Lung (tissue), 12 donors: Measurements from ENCODE around the gene SLC25A23. TPM values are rescaled to one million over a fixed set of nuclear protein-coding genes. Genes with fewer than 3 reads are reported as not detected.

Experiments used
- ATAC-seq: fragments of 200-7000 bp; cut with Tn5 transposase; one replicate; pipeline ENCODE4 v1.9.1; 2020; ENCODE audit warnings: moderate number of reproducible peaks; ENCODE audit not compliant: insufficient read depth, low FRiP score
- DNase-seq, 3 donors: peaks; one replicate each; pipeline ENCODE4 v3.0.0-alpha.2; 2013 to 2017
- H3K27ac ChIP-seq, 2 donors: one replicate each; pipeline ENCODE4 v1.5.1; 2013; ENCODE audit warnings: mild to moderate bottlenecking in 2 of 2, moderate library complexity in 2 of 2, control low read depth in 1 of 2, inconsistent platforms in 1 of 2, low read depth in 1 of 2, low read length in 1 of 2
- H3K27me3 ChIP-seq, 3 donors: one replicate each; pipeline ENCODE4 v1.5.1; 2013; ENCODE audit warnings: low read length in 2 of 3; ENCODE audit not compliant: control insufficient read depth in 3 of 3, insufficient read depth in 3 of 3
- H3K36me3 ChIP-seq, 4 donors: one replicate each; pipeline ENCODE4 v1.5.1; 2013; ENCODE audit warnings: low read length in 4 of 4, mild to moderate bottlenecking in 1 of 4, moderate library complexity in 1 of 4; ENCODE audit not compliant: control insufficient read depth in 4 of 4, insufficient read depth in 4 of 4
- H3K4me1 ChIP-seq, 5 donors: one replicate each; pipeline ENCODE4 v1.5.1; 2013; ENCODE audit warnings: low read length in 5 of 5, mild to moderate bottlenecking in 2 of 5, moderate library complexity in 1 of 5; ENCODE audit not compliant: control insufficient read depth in 5 of 5, insufficient read depth in 5 of 5
- H3K4me3 ChIP-seq: one replicate; pipeline ENCODE4 v1.5.1; 2013; ENCODE audit warnings: mild to moderate bottlenecking, control low read depth, moderate library complexity
- H3K9ac ChIP-seq, 2 donors: one replicate each; pipeline ENCODE4 v1.5.1; 2013; ENCODE audit warnings: low read length in 2 of 2, control low read depth in 1 of 2; ENCODE audit not compliant: insufficient read depth in 1 of 2
- H3K9me3 ChIP-seq, 4 donors: one replicate each; pipeline ENCODE4 v1.5.1; 2013; ENCODE audit warnings: low read length in 3 of 4, mild to moderate bottlenecking in 1 of 4, moderate library complexity in 1 of 4; ENCODE audit not compliant: control insufficient read depth in 4 of 4, insufficient read depth in 3 of 4
- WGBS, 2 donors: extraction: QIAGEN DNeasy Blood & Tissue Kit; methylation state at CpG; one replicate each; pipeline ENCODE4 v1.1.7; 2013; 5-methylcytosine and 5-hydroxymethylcytosine counted together
- polyA plus RNA-seq, 2 donors: library from polyadenylated mRNA; stranded (reverse); fragments of 200-250 nt; gene quantifications; one replicate each; pipeline ENCODE4 v1.2.1, GENCODE V29; 2013
- total RNA-seq, 2 donors: library from RNA; depleted of rRNA in 1 of 2; stranded (reverse); fragments of >200 nt in 1 of 2; gene quantifications; one replicate each; pipeline ENCODE4 v1.2.1, GENCODE V29; 2014 to 2021
- TF ChIP-seq, protein P1 (sequence below): IDR thresholded peaks from 2 replicates; pipeline ENCODE4 v1.5.1; 2012; ENCODE audit warnings: mild to moderate bottlenecking; ENCODE audit errors: control extremely low read depth, extremely low read depth
- donor health status: control.
- donor health status: control.
- donor health status: Bipolar disorder and iron deficiency.
- donor health status: healthy.
- donor health status: DM: yes; HTN: yes; CAD: no.

Gene SLC25A23
- total and polyA plus RNA-seq, 4 donors = 15.7 to 49.5 (median 44.5) TPM

DNA sequence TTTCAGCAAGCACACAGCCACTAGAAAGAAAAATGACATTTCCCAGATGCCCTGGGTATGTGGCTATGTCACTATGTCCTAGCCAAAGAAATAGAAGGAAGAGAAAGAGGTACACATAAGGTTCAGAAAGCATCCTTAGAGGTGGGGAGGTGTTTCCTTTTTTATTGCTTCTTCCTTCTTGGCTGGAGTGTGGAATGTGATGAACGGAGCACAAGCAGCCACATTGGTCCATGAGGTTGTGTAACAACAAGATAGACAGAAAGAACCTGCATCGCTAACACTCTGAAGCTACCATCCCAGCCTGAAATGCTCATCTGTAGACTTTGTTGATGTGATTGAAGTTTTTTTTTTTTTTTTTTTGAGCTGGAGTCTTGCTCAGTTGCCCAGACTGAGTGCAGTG is 6.7 kb downstream of the SLC25A23 start:
- peaks cover 0 to 10% (median 4%) of the 10 kb centered on the region in 4 donors for H3K9me3 ChIP-seq
- no peak overlapping the region for H3K4me3 ChIP-seq
- DNase-seq (no peak), ATAC-seq (no peak)
- TF ChIP-seq, protein P1, sequence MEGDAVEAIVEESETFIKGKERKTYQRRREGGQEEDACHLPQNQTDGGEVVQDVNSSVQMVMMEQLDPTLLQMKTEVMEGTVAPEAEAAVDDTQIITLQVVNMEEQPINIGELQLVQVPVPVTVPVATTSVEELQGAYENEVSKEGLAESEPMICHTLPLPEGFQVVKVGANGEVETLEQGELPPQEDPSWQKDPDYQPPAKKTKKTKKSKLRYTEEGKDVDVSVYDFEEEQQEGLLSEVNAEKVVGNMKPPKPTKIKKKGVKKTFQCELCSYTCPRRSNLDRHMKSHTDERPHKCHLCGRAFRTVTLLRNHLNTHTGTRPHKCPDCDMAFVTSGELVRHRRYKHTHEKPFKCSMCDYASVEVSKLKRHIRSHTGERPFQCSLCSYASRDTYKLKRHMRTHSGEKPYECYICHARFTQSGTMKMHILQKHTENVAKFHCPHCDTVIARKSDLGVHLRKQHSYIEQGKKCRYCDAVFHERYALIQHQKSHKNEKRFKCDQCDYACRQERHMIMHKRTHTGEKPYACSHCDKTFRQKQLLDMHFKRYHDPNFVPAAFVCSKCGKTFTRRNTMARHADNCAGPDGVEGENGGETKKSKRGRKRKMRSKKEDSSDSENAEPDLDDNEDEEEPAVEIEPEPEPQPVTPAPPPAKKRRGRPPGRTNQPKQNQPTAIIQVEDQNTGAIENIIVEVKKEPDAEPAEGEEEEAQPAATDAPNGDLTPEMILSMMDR = no peak
- H3K27ac ChIP-seq = no peak overlapping the region
- H3K27me3 ChIP-seq = no peaks in the 10 kb centered on the region
- H3K4me1 ChIP-seq = peaks cover 0 to under 1% (median 0%) of the 10 kb centered on the region in 5 donors
- no peak overlapping the region for H3K9ac ChIP-seq
- 98 to 100% methylated on average over 2 of the region's 2 CpGs for WGBS, 2 donors
- H3K36me3 ChIP-seq = peaks cover 10 to 26% (median 21%) of the 10 kb centered on the region in 4 donors

DNA sequence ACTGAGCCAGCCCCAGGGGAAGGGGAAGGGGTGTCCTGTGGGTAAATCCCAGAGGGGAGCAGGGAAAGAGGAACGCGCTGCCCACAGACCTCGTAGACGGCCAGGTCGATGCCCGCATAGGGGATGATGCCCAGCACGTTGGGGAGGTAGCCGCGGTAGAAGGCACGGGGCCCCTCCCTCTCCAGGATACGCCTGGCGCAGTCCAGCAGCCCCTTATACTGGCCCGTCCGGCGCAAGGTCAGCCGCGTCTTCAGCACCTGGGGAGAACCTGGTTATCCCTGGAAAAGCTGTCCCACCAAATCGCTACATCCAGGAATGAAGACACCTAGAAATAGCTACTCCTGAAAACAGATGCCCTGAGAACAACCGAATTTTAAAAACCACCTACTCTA is 7.4 kb downstream of the SLC25A23 start:
- no peak overlapping the region for H3K27ac ChIP-seq
- TF ChIP-seq, protein P1 = no peak
- peaks cover 12 to 26% (median 21%) of the 10 kb centered on the region in 4 donors for H3K36me3 ChIP-seq
- no peak overlapping the region for H3K4me3 ChIP-seq
- no peaks in the 10 kb centered on the region for H3K4me1 ChIP-seq
- 96% methylated on average over 19 of the region's 19 CpGs for WGBS, 2 donors
- H3K9ac ChIP-seq = no peak overlapping the region
- ATAC-seq = no peak
- H3K9me3 ChIP-seq = peaks cover 0 to 10% (median 4%) of the 10 kb centered on the region in 4 donors
- DNase-seq = no peak
- H3K27me3 ChIP-seq = no peaks in the 10 kb centered on the region

DNA sequence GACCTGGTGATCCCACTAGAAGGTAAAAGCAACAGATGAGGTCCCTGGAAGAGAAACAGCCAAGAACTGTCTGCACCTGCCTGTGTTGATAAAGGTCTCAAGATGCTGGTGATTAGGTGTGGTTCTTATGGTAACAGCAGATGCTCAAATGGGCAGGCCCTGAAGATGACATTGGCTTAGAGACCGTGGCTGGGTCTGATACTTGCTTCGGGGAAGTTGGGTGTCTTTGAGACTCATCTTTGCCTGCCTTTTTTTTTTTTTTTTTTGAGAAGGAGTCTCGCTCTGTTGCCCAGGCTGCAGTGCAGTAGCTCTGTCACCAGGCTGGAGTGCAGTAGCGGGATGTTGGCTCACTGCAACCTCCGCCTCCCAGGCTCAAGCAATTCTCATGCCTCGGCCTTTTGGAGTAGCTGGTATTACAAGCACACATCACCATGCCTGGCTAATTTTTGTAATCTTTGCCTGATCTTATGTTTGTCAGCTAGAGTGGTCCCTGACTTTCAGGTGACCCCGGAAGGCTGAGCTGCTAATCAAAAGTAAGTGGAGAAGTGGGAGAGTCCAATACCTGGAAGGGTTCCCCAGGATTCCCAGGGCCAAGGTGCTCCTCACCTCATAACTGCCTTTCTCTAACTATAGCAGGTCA is 7.9 kb downstream of the SLC25A23 start:
- H3K4me3 ChIP-seq = no peak overlapping the region
- H3K9me3 ChIP-seq = peaks cover 0 to 10% (median 4%) of the 10 kb centered on the region in 4 donors
- ATAC-seq (no peak), DNase-seq (no peak)
- H3K9ac ChIP-seq = no peak overlapping the region
- TF ChIP-seq, protein P1 = no peak
- WGBS, 2 donors = 91 to 95% methylated on average over 7 of the region's 7 CpGs
- no peak overlapping the region for H3K27ac ChIP-seq
- H3K4me1 ChIP-seq = no peaks in the 10 kb centered on the region
- no peaks in the 10 kb centered on the region for H3K27me3 ChIP-seq
- peaks cover 16 to 29% (median 23%) of the 10 kb centered on the region in 4 donors for H3K36me3 ChIP-seq
